ENCODE measurements around the gene STAB2. TPM values are rescaled to one million over a fixed set of nuclear protein-coding genes. Genes with fewer than 3 reads are reported as not detected.
A peak's percentile ranks its signal among the peaks of the same experiment; 100 is the strongest.

STAB2 gene
- total RNA-seq, 1 donor, result not detected

GRCh38 chr12:103712216-103712615, 125.1 kb downstream of the STAB2 start:
- no peak for TF ChIP-seq CTCF (IDR thresholded peaks at IDR 0.05; ENCODE audit: insufficient read depth, low read depth, low read length)
- no peak for DNase-seq (ENCODE audit: low read depth)
- no peak overlapping the region for H3K4me3 ChIP-seq (ENCODE audit: low read depth, low read length)

DNA sequence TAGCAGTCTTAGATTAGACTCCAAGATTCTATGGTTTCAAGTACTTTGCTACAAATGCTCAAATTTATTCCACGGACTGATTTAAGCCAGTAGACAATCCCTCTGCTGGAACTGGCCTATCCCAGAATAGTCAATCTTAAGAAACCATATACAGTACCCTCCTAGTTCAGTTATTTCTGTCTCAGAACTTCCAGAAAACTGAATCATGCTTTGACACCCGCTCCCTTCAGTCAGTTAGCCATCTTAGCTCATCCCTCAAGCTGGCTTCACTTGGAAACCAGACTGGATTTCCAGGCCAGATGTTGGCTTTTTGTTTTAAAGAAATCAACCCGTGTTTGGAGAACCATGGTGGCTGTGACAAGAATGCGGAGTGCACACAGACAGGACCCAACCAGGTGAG, 128.4 kb downstream of the STAB2 start:
- no peak for DNase-seq (ENCODE audit: low read depth)
- no peak overlapping the region for H3K4me3 ChIP-seq (ENCODE audit: low read depth, low read length)
- no peak for TF ChIP-seq CTCF (IDR thresholded peaks at IDR 0.05; ENCODE audit: insufficient read depth, low read depth, low read length)

- no peak for DNase-seq (ENCODE audit: low read depth)
- TF ChIP-seq CTCF (IDR thresholded peaks at IDR 0.05; ENCODE audit: insufficient read depth, low read depth, low read length), result no peak
- H3K4me3 ChIP-seq (ENCODE audit: low read depth, low read length), result no peak overlapping the region
These were observed 129.6 kb downstream of the STAB2 start for GRCh38 chr12:103716517-103717196.

- TF ChIP-seq CTCF (IDR thresholded peaks at IDR 0.05; ENCODE audit: insufficient read depth, low read depth, low read length), result no peak
- no peak for DNase-seq (ENCODE audit: low read depth)
- no peak overlapping the region for H3K4me3 ChIP-seq (ENCODE audit: low read depth, low read length)
These were observed 138.3 kb downstream of the STAB2 start for GRCh38 chr12:103725398-103725797.

GRCh38 chr12:103727638-103728037, 140.6 kb downstream of the STAB2 start:
- no peak for DNase-seq (ENCODE audit: low read depth)
- no peak overlapping the region for H3K4me3 ChIP-seq (ENCODE audit: low read depth, low read length)

GRCh38 chr12:103728323-103728722, 141.2 kb downstream of the STAB2 start:
- no peak overlapping the region for H3K4me3 ChIP-seq (ENCODE audit: low read depth, low read length)
- TF ChIP-seq CTCF (IDR thresholded peaks at IDR 0.05; ENCODE audit: insufficient read depth, low read depth, low read length), result no peak
- peak; percentile 87 for DNase-seq (ENCODE audit: low read depth)

More at GRCh38 chr12:103727638-103728037, 140.6 kb downstream of the STAB2 start:
- TF ChIP-seq CTCF (IDR thresholded peaks at IDR 0.05; ENCODE audit: insufficient read depth, low read depth, low read length), result no peak

- no peak for TF ChIP-seq CTCF (IDR thresholded peaks at IDR 0.05; ENCODE audit: insufficient read depth, low read depth, low read length)
These were observed 142.4 kb downstream of the STAB2 start for GRCh38 chr12:103729499-103729898.

More at GRCh38 chr12:103729499-103729898, 142.4 kb downstream of the STAB2 start:
- no peak overlapping the region for H3K4me3 ChIP-seq (ENCODE audit: low read depth, low read length)
- no peak for DNase-seq (ENCODE audit: low read depth)

Measured in fibroblast of villous mesenchyme (primary cell).